ENCODE measurements around the gene ARHGEF33.

Gene ARHGEF33

DNA sequence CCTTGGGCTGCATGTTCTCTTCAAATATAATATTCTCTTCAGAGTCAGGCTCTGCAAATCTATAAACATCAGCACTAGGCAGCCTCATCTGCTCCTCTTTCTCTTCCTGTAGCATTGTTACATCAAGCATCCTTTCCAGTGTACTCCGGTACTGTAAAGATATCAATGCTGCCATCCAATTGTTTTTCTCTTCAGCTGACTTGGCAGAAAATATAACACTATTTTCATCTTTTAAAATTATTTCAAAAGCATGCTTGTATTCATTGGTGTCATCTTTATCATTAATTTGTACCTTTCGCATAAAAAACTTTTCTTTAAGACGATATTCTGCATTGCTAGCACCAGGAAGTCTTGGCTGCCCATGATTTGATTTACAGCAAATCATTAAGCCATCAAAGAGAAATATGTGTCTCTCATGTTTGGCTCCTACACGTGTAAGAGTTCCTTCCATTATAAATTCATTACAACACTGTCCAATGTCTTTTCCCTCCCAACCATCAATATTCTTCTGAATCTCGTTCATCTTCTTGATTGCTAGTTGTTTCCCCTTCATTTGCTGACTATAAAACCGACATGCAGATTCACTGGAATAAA is 133.1 kb downstream of the ARHGEF33 start:
- Mint-ChIP-seq H3K27ac (peak overlapping the region; percentile 73), H3K4me3 (no peak overlapping the region), H3K4me1 (peaks cover 20% of the 10 kb centered on the region), H3K27me3 (ENCODE audit: low read depth, poor library complexity) (no peaks in the 10 kb centered on the region), H3K9me3 (no peaks in the 10 kb centered on the region), H3K36me3 (ENCODE audit: low read depth) (peaks cover 13% of the 10 kb centered on the region)
- no peak for DNase-seq
- no peak for TF ChIP-seq CTCF (IDR thresholded peaks at IDR 0.05)

DNA sequence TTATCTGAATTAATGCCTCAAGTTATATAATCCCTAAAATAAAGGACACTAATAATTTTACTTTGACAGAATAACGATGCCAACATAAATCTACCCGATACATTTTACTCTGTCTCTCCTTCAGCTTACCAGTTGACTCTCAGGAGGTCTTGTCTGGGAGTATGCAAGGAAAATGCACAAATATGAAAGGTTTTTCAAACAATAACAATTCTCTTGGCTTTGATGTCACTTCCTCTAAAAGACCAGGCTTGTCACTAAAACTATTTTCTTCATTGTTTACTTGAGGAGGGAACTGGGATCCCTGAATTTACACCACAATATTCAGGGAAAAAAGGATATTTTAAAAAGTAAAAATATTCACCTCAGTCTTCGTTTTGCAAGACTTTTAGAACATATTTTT is 134.0 kb downstream of the ARHGEF33 start:
- H3K27me3 Mint-ChIP-seq (ENCODE audit: low read depth, poor library complexity): no peaks in the 10 kb centered on the region
- TF ChIP-seq CTCF (IDR thresholded peaks at IDR 0.05): no peak
- peaks cover 20% of the 10 kb centered on the region for H3K4me1 Mint-ChIP-seq
- H3K36me3 Mint-ChIP-seq (ENCODE audit: low read depth): peaks cover 20% of the 10 kb centered on the region
- no peak for DNase-seq
- H3K4me3 Mint-ChIP-seq: peak overlapping the region; percentile 15
- no peaks in the 10 kb centered on the region for H3K9me3 Mint-ChIP-seq
- H3K27ac Mint-ChIP-seq: peak overlapping the region; percentile 57

DNA sequence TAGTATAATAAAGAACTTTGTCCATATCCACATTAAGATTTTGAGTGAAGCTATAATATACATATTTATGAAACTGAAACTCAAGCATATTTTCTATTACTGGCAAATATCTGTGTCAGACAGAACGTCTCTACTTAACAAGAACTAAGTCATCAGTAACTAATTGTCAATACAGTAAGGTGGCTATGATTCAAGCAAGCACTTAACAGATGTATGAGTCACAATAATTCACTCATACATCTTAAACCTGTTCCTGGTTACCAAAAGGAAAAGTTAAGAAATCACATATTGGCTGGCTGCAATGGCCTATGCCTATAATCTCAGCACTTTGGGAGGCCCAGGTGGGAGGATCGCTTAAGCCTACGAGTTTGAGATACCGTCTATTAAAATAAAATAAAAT is 135.2 kb downstream of the ARHGEF33 start:
- Mint-ChIP-seq H3K9me3 (no peaks in the 10 kb centered on the region), H3K27ac (no peak overlapping the region), H3K4me3 (no peak overlapping the region), H3K27me3 (ENCODE audit: low read depth, poor library complexity) (no peaks in the 10 kb centered on the region), H3K36me3 (ENCODE audit: low read depth) (peaks cover 20% of the 10 kb centered on the region), H3K4me1 (peaks cover 20% of the 10 kb centered on the region)
- no peak for TF ChIP-seq CTCF (IDR thresholded peaks at IDR 0.05)
- no peak for DNase-seq

All from nephron progenitor cell (in vitro differentiated cells).